GM12878 (cell line): ENCODE results near the gene ELMO3. TPM values are rescaled to one million over a fixed set of nuclear protein-coding genes. Genes with fewer than 3 reads are reported as not detected.

Source experiments
- CEBPB ChIP-seq, 2 experiments: fragments of 150-350 bp in 1 of 2; IDR thresholded peaks; 2 replicates each; pipeline ENCODE4 v1.6.1; 2012 to 2014; ENCODE audit warnings: low read depth in 2 of 2, low read length in 2 of 2, borderline replicate concordance in 1 of 2, inconsistent platforms in 1 of 2
- CHD4 ChIP-seq: fragments of 200-600 bp; sonication (generic); IDR thresholded peaks from 2 replicates; pipeline ENCODE4 v1.6.1; 2016; ENCODE audit warnings: mild to moderate bottlenecking
- DPF2 ChIP-seq: fragments of 450-650 bp; IDR thresholded peaks from 2 replicates; pipeline ENCODE4 v1.6.1; 2017; ENCODE audit warnings: mild to moderate bottlenecking
- EED ChIP-seq: sonication (generic); IDR thresholded peaks from 2 replicates; pipeline ENCODE4 v1.6.1; 2016; ENCODE audit warnings: antibody characterized with exemption, low read depth
- IKZF1 ChIP-seq: fragments of 450-650 bp; conservative IDR thresholded peaks from 2 replicates; pipeline ENCODE4 v1.6.1; 2017; ENCODE audit warnings: antibody characterized with exemption, mild to moderate bottlenecking
- LARP7 ChIP-seq: fragments of 450-650 bp; IDR thresholded peaks from 2 replicates; pipeline ENCODE4 v1.6.1; 2017; ENCODE audit warnings: mild to moderate bottlenecking
- MXI1 ChIP-seq: fragments of 150-350 bp; IDR thresholded peaks from 2 replicates; pipeline ENCODE4 v1.6.1; 2011; ENCODE audit warnings: low read depth, mild to moderate bottlenecking, inconsistent platforms, low read length, improper control_type of control experiment
- NR2C1 ChIP-seq: fragments of 450-650 bp; IDR thresholded peaks from 2 replicates; pipeline ENCODE4 v1.6.1; 2017; ENCODE audit warnings: antibody characterized with exemption, mild to moderate bottlenecking, moderate library complexity
- POLR2AphosphoS5 ChIP-seq: IDR thresholded peaks from 2 replicates; pipeline ENCODE4 v1.6.1; 2011; ENCODE audit warnings: mild to moderate bottlenecking, low read length, inconsistent platforms
- RAD51 ChIP-seq: fragments of 450-650 bp; IDR thresholded peaks from 2 replicates; pipeline ENCODE4 v1.6.1; 2016; ENCODE audit warnings: moderate library complexity, mild to moderate bottlenecking, inconsistent platforms
- ZNF274 ChIP-seq: IDR thresholded peaks from one replicate; pipeline ENCODE4 v1.8.0; 2011; ENCODE audit not compliant: insufficient read length, insufficient read depth
- polyA plus RNA-seq, 11 experiments: library from polyadenylated mRNA; depleted of rRNA in 4 of 11; unstranded in 6 of 11; stranded (reverse) in 5 of 11; fragments of >200 nt; fragmentation: Nextera tagmentation in 4 of 11; fragmentation: Illumina TruSeq in 1 of 11; extraction: Ambion mirVana in 4 of 11; extraction: Trizol in 1 of 11; gene quantifications; 1 replicate in 1 of 11; 2 replicates in 10 of 11; pipeline versions ENCODE4 v1.2.1 to v1.2.3, GENCODE V29; 2011 to 2016; ENCODE audit warnings: inconsistent platforms in 2 of 11, missing spikeins in 2 of 11, low read depth in 1 of 11
- total RNA-seq, 4 experiments: library from RNA; depleted of rRNA in 3 of 4; stranded (reverse); fragments of >200 nt in 3 of 4; fragmentation: Illumina TruSeq in 1 of 4; extraction: Trizol in 1 of 4; gene quantifications; 2 replicates each; pipeline versions ENCODE4 v1.2.1 to v1.2.3, GENCODE V29; 2013 to 2021
- TF ChIP-seq, protein P1 (sequence below): fragments of 450-650 bp; formaldehyde crosslinking; IDR thresholded peaks from 2 replicates; pipeline ENCODE4 v1.5.0; 2022; ENCODE audit warnings: mild to moderate bottlenecking, missing genetic modification characterization
- TF ChIP-seq, protein P2 (sequence below): fragments of 150-350 bp; IDR thresholded peaks from 2 replicates; pipeline ENCODE4 v1.6.1; 2014; ENCODE audit warnings: mild to moderate bottlenecking, low read depth, low read length
- TF ChIP-seq, protein P3 (sequence below): IDR thresholded peaks from 2 replicates; pipeline ENCODE4 v1.6.1; 2012; ENCODE audit warnings: mild to moderate bottlenecking, low read depth, low read length
- TF ChIP-seq, protein P4 (sequence below): fragments of 450-650 bp; IDR thresholded peaks from 2 replicates; pipeline ENCODE4 v1.6.1; 2014; ENCODE audit warnings: mild to moderate bottlenecking
- TF ChIP-seq, protein P5 (sequence below): fragments of 450-650 bp; IDR thresholded peaks from 2 replicates; pipeline ENCODE4 v1.6.1; 2016; ENCODE audit warnings: mild to moderate bottlenecking, moderate library complexity, borderline replicate concordance

Gene ELMO3
- total and polyA plus RNA-seq, 10 of the 15 experiments (the other 5 are each of a cell fraction or from before 2014, with no cell fraction given) = 0.05 to 4.7 (median 0.96) TPM; not detected in 1

DNA sequence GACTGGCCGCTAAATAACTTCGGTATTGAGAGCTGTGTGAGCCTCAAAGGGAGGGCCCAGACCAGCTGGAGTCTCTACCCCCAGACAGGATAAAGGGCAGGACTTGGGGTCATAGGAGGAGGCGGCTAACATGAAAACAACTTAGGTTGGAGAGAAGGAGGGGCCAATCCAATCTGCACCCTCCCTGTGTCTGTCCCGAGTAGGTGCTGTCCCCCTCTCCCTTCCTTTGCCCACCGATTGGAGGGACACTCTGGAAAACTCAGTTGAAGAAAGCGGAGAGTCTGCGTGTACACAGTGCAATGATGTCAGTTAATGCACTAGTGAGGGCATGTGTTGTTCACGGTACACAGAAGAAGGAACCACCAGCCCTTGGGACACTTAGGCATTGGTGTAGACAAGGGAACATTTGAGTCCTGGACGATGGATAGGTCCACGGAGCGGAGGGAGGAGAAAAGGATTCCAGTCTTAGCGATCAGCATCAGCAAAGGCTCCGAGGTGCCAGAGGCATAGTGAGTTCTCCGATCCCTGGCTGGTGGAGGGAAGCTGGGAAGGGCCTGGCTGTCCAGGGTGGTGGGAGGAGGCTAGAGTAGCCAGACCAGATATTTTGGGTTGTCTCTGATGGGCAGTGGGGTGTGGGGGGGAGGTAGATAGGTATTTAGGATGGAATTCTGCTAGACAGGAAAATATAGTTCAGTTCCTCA lies 27.8 kb upstream of the ELMO3 start (continued):
- TF ChIP-seq, protein P1, sequence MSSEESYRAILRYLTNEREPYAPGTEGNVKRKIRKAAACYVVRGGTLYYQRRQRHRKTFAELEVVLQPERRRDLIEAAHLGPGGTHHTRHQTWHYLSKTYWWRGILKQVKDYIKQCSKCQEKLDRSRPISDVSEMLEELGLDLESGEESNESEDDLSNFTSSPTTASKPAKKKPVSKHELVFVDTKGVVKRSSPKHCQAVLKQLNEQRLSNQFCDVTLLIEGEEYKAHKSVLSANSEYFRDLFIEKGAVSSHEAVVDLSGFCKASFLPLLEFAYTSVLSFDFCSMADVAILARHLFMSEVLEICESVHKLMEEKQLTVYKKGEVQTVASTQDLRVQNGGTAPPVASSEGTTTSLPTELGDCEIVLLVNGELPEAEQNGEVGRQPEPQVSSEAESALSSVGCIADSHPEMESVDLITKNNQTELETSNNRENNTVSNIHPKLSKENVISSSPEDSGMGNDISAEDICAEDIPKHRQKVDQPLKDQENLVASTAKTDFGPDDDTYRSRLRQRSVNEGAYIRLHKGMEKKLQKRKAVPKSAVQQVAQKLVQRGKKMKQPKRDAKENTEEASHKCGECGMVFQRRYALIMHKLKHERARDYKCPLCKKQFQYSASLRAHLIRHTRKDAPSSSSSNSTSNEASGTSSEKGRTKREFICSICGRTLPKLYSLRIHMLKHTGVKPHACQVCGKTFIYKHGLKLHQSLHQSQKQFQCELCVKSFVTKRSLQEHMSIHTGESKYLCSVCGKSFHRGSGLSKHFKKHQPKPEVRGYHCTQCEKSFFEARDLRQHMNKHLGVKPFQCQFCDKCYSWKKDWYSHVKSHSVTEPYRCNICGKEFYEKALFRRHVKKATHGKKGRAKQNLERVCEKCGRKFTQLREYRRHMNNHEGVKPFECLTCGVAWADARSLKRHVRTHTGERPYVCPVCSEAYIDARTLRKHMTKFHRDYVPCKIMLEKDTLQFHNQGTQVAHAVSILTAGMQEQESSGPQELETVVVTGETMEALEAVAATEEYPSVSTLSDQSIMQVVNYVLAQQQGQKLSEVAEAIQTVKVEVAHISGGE (CRISPR knock-in tag) = no peak
- TF ChIP-seq, protein P2, sequence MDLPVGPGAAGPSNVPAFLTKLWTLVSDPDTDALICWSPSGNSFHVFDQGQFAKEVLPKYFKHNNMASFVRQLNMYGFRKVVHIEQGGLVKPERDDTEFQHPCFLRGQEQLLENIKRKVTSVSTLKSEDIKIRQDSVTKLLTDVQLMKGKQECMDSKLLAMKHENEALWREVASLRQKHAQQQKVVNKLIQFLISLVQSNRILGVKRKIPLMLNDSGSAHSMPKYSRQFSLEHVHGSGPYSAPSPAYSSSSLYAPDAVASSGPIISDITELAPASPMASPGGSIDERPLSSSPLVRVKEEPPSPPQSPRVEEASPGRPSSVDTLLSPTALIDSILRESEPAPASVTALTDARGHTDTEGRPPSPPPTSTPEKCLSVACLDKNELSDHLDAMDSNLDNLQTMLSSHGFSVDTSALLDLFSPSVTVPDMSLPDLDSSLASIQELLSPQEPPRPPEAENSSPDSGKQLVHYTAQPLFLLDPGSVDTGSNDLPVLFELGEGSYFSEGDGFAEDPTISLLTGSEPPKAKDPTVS = no peak
- no peak for TF ChIP-seq CEBPB (IDR thresholded peaks at IDR 0.05; ENCODE audit: borderline replicate concordance in 1 of 2, low read depth in 2 of 2, low read length in 2 of 2)
- TF ChIP-seq, protein P3, sequence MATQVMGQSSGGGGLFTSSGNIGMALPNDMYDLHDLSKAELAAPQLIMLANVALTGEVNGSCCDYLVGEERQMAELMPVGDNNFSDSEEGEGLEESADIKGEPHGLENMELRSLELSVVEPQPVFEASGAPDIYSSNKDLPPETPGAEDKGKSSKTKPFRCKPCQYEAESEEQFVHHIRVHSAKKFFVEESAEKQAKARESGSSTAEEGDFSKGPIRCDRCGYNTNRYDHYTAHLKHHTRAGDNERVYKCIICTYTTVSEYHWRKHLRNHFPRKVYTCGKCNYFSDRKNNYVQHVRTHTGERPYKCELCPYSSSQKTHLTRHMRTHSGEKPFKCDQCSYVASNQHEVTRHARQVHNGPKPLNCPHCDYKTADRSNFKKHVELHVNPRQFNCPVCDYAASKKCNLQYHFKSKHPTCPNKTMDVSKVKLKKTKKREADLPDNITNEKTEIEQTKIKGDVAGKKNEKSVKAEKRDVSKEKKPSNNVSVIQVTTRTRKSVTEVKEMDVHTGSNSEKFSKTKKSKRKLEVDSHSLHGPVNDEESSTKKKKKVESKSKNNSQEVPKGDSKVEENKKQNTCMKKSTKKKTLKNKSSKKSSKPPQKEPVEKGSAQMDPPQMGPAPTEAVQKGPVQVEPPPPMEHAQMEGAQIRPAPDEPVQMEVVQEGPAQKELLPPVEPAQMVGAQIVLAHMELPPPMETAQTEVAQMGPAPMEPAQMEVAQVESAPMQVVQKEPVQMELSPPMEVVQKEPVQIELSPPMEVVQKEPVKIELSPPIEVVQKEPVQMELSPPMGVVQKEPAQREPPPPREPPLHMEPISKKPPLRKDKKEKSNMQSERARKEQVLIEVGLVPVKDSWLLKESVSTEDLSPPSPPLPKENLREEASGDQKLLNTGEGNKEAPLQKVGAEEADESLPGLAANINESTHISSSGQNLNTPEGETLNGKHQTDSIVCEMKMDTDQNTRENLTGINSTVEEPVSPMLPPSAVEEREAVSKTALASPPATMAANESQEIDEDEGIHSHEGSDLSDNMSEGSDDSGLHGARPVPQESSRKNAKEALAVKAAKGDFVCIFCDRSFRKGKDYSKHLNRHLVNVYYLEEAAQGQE = no peak
- TF ChIP-seq, protein P4, sequence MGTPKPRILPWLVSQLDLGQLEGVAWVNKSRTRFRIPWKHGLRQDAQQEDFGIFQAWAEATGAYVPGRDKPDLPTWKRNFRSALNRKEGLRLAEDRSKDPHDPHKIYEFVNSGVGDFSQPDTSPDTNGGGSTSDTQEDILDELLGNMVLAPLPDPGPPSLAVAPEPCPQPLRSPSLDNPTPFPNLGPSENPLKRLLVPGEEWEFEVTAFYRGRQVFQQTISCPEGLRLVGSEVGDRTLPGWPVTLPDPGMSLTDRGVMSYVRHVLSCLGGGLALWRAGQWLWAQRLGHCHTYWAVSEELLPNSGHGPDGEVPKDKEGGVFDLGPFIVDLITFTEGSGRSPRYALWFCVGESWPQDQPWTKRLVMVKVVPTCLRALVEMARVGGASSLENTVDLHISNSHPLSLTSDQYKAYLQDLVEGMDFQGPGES = no peak
- no peak for TF ChIP-seq CHD4
- TF ChIP-seq IKZF1 = 0 out of 2 replicates have a peak, but pooled peaks have one; percentile 36
- 0 out of 2 replicates have a peak, but pooled peaks have one; percentile 11 for TF ChIP-seq LARP7
- TF ChIP-seq RAD51 = no peak
- no peak for TF ChIP-seq NR2C1
- no peak for TF ChIP-seq MXI1
- TF ChIP-seq DPF2 = 0 out of 2 replicates have a peak, but pooled peaks have one; percentile 9
- TF ChIP-seq, protein P5, sequence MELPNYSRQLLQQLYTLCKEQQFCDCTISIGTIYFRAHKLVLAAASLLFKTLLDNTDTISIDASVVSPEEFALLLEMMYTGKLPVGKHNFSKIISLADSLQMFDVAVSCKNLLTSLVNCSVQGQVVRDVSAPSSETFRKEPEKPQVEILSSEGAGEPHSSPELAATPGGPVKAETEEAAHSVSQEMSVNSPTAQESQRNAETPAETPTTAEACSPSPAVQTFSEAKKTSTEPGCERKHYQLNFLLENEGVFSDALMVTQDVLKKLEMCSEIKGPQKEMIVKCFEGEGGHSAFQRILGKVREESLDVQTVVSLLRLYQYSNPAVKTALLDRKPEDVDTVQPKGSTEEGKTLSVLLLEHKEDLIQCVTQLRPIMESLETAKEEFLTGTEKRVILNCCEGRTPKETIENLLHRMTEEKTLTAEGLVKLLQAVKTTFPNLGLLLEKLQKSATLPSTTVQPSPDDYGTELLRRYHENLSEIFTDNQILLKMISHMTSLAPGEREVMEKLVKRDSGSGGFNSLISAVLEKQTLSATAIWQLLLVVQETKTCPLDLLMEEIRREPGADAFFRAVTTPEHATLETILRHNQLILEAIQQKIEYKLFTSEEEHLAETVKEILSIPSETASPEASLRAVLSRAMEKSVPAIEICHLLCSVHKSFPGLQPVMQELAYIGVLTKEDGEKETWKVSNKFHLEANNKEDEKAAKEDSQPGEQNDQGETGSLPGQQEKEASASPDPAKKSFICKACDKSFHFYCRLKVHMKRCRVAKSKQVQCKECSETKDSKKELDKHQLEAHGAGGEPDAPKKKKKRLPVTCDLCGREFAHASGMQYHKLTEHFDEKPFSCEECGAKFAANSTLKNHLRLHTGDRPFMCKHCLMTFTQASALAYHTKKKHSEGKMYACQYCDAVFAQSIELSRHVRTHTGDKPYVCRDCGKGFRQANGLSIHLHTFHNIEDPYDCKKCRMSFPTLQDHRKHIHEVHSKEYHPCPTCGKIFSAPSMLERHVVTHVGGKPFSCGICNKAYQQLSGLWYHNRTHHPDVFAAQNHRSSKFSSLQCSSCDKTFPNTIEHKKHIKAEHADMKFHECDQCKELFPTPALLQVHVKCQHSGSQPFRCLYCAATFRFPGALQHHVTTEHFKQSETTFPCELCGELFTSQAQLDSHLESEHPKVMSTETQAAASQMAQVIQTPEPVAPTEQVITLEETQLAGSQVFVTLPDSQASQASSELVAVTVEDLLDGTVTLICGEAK = peak; percentile 50; the same call in 1 of the 2 replicates
- TF ChIP-seq ZNF274 = no peak
- TF ChIP-seq EED = no peak
- no peak for TF ChIP-seq POLR2AphosphoS5
